Measurements from ENCODE around the gene LRRC75A.

DNA sequence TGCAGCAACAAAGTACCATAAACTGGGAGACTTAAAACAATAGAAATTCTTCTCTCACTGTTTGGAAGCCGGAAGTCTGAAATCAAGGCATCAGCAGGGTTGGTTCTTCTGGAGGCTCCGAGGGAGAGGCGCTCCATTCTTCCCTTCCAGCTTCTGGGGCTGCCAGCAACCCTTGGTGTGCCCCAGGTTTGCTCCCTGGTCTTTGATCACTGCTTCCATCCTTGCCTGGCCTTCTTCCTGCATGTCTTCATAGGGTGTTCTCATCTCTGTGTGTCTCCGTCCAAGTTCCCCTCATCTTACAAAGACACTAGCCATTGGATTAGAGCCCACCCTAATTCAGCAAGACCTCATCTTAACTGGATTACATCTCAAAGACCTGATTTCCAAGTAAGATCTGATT lies 35.3 kb upstream of the LRRC75A start:
- TF ChIP-seq, protein P1, sequence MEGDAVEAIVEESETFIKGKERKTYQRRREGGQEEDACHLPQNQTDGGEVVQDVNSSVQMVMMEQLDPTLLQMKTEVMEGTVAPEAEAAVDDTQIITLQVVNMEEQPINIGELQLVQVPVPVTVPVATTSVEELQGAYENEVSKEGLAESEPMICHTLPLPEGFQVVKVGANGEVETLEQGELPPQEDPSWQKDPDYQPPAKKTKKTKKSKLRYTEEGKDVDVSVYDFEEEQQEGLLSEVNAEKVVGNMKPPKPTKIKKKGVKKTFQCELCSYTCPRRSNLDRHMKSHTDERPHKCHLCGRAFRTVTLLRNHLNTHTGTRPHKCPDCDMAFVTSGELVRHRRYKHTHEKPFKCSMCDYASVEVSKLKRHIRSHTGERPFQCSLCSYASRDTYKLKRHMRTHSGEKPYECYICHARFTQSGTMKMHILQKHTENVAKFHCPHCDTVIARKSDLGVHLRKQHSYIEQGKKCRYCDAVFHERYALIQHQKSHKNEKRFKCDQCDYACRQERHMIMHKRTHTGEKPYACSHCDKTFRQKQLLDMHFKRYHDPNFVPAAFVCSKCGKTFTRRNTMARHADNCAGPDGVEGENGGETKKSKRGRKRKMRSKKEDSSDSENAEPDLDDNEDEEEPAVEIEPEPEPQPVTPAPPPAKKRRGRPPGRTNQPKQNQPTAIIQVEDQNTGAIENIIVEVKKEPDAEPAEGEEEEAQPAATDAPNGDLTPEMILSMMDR (conservative IDR thresholded peaks at IDR 0.05; ENCODE audit: low read depth in 2 of 2), result no peak
- TF ChIP-seq, protein P2, sequence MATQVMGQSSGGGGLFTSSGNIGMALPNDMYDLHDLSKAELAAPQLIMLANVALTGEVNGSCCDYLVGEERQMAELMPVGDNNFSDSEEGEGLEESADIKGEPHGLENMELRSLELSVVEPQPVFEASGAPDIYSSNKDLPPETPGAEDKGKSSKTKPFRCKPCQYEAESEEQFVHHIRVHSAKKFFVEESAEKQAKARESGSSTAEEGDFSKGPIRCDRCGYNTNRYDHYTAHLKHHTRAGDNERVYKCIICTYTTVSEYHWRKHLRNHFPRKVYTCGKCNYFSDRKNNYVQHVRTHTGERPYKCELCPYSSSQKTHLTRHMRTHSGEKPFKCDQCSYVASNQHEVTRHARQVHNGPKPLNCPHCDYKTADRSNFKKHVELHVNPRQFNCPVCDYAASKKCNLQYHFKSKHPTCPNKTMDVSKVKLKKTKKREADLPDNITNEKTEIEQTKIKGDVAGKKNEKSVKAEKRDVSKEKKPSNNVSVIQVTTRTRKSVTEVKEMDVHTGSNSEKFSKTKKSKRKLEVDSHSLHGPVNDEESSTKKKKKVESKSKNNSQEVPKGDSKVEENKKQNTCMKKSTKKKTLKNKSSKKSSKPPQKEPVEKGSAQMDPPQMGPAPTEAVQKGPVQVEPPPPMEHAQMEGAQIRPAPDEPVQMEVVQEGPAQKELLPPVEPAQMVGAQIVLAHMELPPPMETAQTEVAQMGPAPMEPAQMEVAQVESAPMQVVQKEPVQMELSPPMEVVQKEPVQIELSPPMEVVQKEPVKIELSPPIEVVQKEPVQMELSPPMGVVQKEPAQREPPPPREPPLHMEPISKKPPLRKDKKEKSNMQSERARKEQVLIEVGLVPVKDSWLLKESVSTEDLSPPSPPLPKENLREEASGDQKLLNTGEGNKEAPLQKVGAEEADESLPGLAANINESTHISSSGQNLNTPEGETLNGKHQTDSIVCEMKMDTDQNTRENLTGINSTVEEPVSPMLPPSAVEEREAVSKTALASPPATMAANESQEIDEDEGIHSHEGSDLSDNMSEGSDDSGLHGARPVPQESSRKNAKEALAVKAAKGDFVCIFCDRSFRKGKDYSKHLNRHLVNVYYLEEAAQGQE (IDR thresholded peaks at IDR 0.05; ENCODE audit: unreplicated experiment), result no peak
- TF ChIP-seq EZH2 (IDR thresholded peaks at IDR 0.05; ENCODE audit: low read depth, unreplicated experiment), result no peak
